DMS79 (cell line): ENCODE measurements around the gene CHST12.
"Not testable (repeated sequence)": the region's sequence is repeated elsewhere in the genome, so short reads cannot be mapped to it uniquely, and the experiment has no call there.

Source experiments
- DNase-seq: peaks from one replicate; lab custom pipeline; 2025; lab: John Stamatoyannopoulos, UW

CHST12 gene

DNA sequence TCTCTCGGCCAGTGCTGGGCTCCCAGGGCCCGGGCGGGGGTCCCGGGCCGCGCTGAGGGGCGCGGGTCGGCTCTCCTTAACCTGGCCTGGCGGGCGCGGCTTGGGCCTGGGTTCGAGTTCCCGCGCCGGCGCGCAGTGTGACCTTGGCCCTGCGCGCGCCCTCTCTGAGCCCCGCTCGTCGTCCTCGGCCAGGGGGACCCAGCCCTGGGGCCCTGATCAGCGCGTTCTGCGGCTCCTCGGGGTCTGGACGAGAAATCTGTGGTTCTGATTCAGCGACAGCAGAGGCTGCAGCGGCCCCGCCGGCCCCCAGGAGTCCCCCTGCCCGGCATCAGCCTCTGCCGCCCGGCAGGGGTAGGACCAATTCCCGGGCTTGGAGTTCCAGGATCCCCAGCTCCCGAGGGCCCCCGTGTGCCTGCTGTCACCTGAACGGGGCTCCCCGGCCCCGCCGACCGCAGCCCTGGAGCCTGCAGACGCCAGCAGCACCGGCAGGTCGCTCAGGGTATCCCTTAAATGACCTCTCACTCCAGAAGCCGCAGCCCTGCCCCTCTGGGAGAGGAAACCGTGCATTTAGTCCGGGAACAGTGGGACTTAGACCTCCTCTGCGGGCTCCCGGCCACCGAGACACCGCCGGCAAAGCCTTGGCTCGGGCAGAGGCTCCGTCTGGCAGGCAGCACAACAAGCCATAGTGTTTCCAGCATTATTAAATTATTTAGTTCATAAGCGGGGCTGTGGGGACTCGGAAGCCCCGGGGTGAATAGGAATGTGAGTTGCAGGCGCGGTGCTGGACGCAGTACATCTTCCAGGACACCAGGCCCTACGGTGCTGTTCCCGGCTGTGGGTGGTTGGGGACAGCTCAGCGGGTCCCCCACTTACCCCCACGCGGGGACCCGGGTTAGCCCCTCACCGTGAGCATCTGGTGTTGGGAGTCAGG lies 572 bp downstream of the CHST12 start:
- DNase-seq = no peak

DNA sequence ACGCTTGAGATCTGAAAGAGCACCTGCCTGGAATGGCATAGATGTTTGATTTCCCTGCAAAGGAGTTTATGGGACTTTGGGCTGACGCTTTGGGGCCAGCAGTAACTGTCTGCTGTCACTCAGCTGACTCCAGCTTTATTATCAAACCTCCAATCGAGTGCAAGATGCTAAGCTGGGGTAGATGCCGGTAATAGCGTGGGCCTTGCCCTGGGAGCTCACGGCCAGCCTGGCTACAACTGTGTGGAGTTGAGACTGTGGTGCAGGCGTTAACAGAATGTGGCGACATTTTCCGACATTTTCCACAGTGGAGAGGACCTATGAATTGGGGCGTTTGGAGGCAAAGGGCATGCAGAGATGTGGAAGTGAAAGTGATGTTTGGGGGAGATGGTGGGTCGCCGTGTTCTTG lies 1.3 kb downstream of the CHST12 start:
- no peak for DNase-seq

DNA sequence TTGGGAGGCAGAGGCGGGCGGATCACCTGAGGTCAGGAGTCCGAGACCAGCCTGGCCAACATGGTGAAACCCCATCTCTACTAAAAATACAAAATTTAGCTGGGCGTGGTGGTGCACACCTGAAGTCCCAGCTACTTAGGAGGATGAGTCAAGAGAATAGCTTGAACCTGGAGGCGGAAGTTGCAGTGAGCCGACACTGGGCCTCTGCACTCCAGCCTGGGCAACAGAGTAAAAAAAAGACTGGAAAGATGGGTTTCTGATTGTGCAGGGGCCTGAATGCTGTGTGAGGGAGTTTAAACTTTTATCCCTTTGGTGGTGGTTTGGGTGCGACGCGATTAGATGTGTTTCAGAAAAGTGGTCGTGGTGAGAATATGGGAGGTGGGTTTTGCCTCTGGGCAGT lies 1.8 kb downstream of the CHST12 start:
- no peak for DNase-seq

DNA sequence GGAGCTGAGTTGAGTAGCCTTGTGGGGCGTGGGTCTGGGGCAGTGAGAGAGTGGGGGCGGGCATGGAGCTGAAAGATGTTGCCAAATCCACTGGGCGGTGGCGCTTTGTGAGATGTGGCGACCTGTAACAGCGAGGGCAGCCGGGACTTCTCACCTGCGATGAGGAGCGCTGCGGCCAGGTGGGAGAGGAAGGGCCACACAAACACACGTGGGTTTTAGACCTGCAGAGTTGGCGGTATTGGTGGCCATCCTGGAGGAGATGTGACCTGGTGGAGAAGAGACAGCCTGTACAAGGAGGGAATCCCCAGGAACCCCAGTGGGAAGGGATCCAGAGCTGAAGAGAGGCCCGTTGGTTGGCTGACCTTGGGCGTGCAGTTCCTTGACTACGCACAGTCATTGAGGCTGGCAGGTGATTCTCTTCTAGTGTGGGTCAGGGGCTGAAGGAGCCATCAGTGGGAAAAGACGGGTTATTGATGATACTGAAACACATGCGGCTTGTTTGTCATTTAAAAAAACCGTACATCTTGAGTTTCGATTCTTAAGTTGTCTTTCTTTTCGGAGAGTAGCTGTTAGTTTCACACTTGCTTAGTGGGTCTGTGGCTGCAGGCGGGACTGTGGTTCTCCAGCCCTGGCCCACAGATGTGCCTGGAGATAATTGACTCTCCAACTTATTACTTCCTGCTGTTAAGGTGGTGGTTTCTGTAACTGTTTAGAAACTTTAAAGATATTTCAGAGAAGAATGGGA lies 2.4 kb downstream of the CHST12 start:
- DNase-seq = no peak

DNA sequence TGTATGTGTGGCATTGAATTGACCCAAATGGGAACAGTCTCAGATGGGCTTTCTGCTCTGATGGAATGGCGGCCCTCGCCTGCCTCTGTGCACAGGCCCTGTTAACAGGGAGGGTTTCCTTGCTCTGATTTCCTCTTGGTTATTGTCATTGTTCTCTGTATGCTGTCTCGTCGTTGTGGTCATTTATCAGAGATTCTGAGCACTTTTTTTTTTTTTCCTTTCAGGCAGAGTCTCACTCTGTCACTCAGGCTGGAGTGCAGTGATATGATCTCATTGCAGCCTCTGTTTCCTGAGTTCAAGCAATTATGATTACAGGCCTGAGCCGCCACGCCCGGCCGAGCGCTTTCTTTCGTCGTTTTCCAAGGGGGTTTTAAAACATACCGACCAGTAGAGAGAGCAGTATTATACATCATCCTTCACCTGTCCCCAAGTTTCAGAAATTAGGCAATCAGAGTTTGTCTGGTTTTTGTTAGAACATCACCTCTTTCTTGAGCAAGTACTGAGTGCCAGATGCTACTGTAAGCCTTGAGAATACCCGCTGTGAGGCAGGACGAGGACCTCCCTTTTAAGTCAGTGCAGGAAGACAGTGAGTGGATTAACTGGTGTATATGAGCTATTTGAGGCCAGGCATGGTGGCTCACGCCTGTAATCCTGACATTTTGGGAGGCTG lies 6.5 kb downstream of the CHST12 start:
- DNase-seq = no peak

DNA sequence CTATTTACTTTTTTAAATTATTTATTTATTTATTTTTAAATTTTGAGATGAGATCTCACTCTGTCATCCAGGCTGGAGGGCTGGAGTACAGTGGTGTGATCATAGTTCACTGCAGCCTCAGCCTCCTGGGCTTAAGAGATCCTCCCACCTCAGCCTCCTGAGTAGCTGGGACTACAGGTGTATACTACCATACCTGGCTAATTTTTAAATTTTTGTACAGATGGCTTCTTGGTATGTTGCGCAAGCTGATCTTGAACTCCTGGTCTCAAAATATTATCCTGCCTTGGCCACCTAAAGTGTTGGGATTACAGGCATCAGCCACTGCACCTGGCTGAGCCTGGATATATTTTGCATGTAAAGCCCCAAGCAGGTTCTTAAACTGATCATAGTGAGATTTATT lies 7.6 kb downstream of the CHST12 start:
- DNase-seq = no peak

DNA sequence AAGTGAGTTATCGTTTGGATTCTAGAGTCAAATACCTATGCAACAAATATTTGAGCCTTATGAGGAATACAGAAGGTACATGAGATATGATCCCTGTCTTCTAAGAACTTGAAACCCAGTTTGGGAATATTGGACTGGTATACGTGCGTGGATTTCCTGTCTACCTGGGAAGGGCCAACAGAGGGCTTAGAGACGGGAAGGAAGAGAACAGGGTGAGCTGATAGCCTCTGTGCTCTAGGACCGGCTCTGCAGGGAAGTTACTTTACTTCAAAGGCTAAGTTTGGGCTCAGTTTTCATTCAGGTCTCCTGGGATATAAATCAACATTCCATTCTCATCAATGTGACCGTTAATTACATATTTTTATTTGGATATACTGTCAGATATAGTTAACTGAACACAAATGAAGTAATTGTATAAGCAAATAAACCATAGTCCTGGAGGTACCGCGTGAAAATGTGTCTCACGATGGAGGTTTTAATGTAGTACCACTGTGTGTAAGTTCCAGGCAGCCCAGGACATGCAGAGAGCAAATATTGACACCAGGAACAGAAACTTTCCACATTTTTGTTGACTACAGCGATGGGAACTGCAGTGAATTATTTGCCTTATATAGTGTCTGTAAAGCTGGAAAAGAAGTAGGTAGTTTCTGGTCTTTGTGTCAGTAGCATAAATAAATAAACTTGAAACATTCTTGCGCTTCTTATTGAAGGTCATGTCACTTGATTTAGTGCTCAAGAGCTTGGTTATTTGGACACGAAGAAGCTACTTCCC lies 8.6 kb downstream of the CHST12 start:
- no peak for DNase-seq

DNA sequence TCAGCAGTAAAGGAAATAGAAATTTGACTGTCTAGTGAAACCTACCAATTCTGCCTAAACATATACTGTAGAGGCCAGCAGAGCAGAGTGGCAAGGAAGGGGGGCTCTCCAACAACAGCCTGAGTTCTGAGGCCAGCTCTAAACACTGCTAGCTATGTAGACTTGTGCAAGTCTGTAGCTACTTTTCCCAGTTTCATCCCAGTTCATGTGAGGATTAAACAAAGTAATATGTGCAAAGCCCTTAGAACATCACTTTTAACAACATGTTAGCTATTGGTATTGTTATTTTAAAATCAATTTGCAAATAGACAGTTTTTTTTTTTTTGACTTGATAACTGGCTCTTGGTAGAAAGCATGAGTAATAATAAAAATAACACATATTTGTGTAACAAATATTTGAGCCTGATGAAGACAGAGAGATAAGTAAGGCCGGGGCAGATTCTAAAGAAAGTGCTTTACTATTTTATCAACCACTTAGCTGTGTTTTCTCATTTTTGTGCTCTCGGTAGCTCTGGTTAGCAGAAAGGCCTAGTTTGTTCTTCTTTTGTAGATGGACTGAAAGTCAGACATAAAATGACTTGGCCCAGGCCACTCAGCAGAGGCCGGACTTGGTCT lies 9.3 kb downstream of the CHST12 start:
- no peak for DNase-seq

DNA sequence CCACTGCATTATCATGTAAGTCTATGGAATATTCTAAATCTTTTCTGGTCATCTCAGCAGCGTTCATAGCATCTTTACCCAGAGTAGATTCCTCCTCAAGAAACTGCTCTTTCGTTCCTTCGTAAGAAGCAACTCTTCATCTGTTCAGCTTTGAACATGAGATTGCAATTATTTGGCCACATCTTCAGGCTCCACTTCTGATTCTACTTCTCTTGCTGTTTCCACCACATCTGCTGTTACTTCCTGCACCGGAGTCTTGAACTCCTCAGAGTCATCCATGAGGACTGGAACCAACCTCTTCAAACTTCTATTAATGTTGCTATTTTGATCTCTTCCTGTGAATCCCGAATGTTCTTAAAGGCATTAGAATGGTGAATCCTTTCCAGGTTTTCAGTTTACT lies 12.7 kb downstream of the CHST12 start:
- no peak for DNase-seq

DNA sequence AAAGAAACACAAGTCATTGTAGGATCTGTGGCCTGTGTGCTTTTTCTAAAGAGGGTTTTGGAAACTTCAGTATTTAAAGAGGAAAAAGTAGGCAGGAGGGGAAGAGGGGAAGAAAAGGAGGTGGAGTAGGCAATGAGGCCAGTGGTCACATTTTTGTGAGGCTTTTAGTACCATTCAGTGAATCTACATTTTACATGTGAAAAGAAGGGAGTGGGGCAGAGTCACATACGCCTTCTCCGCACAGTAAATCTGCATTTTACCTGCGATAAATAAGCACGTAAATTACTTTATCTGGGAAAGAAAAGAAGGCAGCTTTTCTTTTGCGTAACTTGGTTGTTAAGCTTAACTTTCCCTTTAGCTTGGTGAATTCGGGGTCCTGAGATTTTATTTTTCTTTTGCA lies 13.2 kb downstream of the CHST12 start:
- no peak for DNase-seq

DNA sequence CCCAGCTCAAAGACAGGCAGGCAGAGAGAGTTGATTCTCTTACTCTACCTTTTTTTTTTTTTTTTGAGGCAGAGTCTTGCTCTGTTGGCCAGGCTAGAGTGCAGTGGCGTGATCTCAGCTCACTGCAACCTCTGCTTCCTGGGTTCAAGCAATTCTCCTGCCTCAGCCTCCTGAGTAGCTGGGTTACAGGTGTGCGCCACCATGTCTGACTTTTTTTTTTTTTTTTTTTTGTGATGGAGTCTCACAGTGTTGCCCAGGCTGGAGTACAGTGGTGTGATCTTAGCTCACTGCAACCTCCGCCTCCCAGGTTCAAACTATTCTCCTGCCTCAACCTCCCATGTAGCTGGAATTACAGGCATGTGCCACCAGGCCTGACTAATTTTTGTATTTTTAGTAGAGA lies 13.8 kb downstream of the CHST12 start:
- DNase-seq = not testable (repeated sequence)

DNA sequence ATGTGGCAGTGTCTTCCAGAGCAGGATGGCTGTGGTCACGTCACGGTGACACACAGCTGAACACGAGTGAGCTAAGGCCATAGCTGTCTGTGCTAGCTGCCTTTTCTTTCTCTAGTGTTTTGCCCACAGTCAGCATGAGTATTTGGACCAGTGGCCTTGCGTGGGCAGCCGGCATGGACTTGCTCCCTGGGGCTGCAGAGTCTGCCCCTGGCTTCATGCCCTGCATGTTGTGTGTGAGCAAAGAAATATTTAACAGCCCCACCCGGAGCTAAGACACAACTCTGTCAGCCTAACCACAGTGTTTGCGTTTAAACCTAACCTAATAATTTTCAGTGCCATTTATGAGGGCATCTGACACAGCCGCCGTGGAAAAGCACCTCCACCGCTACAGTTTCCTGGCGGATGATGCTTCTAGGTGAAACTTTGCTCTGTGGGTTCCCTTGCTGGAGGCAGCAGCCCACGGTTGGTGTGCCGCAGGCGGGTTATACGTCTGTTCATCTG lies 14.6 kb downstream of the CHST12 start:
- DNase-seq = no peak

DNA sequence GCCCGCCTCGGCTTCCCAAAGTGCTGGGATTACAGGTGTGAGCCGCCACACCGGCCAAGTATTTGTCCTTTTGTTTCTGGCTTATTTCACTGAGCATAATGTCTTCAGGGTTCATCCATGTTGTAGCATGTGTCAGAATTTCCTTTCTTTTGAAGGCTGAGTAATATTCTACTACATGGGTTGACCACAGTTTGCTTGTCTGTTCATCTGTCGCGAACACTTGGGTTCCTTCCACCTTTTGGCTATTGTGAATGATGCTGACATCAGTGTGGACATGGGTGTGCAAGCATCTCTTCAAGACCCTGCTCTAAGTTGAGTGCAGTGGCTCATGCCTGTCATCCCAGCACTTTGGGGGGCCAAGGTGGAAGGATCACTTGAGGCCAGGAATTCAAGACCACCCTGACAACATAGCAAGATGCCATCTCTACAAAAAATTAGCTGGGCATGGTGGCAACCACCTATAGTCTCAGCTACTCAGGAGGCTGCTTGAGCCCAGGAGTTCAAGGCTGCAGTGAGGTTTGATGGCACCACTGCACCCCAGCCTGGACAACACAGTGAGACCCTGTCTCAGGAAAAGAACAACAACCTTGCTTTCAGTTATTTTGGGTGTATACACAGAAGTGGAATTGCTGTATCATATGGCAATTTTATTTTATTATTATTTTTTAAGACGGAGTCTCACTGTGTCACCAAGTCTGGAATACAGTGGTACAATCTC lies 17.0 kb downstream of the CHST12 start:
- no peak for DNase-seq

DNA sequence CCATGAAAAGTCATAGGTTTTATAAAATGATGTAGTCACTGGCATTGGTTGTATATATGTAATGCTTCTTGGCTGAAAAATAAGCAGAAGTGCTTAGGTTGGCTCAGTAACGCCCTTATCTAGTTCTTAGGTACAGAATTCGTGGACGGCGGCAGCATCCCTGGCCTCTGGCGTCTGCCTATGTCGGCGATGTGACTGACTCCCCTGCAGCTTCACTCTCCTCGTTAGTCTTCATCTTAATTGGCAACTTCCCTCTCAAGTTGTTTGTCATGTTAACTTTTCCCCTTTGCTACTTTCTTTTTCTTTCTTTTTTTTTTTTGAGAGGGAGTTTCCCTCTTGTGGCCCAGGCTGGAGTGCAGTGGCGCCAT lies 18.5 kb downstream of the CHST12 start:
- no peak for DNase-seq

DNA sequence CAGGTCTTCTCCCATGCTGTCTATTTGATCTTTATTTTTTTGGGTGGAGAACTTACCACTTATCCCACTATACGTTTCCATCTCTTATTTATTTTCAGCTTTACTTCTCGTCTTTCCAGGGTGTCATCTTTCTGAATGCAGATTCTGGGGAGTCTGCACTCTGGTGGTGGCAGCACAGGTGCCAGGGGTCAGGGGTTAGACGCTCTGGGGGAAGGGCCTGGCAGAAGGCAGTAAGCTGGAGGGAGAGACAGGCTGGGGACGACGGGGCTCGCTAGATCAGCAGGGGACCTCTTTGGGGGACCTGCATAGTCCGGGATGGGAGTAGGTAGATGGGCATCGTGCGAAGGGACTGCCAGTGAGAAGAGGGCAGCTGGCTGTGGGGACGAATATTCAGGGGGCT lies 22.3 kb downstream of the CHST12 start:
- DNase-seq = no peak

DNA sequence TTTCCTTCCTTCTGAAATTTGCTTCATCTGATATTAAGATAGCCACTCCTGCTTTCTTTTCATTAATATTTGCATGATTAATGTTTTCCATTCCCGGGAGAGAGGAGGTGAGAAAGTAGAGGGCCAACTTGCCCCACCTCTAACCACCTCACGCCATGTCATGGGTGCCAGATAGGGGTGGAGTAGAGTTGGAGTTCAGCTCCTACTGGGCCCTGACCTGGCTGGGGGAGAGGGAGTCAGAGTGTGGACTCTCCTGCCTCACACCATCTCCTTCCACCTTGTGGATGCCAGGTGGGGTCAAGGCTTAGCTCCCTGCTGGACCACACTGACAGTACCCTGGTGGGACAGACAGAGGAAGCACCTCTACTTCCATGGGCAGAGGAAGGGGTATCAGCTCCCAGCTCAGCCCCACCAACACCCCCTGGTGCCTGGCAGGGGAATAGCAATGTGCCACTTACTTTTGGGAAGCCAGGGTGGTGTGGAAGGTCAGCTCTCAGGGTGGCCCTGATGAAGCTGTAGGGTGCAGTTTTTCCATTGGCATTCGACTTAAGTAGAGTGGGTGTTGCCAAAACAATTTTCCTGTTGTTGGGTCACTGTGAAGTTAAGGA lies 28.0 kb downstream of the CHST12 start:
- no peak for DNase-seq

DNA sequence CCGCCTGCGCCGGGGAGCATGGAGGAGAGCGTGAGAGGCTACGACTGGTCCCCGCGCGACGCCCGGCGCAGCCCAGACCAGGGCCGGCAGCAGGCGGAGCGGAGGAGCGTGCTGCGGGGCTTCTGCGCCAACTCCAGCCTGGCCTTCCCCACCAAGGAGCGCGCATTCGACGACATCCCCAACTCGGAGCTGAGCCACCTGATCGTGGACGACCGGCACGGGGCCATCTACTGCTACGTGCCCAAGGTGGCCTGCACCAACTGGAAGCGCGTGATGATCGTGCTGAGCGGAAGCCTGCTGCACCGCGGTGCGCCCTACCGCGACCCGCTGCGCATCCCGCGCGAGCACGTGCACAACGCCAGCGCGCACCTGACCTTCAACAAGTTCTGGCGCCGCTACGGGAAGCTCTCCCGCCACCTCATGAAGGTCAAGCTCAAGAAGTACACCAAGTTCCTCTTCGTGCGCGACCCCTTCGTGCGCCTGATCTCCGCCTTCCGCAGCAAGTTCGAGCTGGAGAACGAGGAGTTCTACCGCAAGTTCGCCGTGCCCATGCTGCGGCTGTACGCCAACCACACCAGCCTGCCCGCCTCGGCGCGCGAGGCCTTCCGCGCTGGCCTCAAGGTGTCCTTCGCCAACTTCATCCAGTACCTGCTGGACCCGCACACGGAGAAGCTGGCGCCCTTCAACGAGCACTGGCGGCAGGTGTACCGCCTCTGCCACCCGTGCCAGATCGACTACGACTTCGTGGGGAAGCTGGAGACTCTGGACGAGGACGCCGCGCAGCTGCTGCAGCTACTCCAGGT lies 29.7 kb downstream of the CHST12 start:
- no peak for DNase-seq

DNA sequence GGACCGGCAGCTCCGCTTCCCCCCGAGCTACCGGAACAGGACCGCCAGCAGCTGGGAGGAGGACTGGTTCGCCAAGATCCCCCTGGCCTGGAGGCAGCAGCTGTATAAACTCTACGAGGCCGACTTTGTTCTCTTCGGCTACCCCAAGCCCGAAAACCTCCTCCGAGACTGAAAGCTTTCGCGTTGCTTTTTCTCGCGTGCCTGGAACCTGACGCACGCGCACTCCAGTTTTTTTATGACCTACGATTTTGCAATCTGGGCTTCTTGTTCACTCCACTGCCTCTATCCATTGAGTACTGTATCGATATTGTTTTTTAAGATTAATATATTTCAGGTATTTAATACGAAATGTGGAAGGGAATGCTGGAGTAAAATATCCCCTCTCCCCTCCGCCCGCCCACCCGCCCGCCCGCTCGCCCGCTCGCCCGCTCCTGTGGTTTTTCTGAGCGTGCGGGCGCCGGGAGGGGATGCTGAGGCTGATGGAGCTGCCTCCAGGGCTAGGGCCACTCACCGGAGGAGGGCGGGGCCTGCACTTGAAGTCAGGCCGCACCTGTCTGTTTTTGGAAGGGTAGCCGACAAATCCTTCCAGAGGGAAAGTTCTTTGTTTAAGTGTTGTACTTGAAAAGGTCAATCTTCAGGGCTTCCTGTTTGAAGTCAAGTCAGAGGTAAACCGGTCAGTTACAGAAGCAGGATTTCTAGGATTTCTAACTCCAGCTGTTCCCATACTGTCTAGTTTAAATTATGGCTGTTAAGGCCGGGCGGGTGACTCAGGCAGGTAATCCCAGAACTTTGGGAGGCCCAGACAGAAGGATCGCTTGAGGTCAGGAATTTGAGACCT lies 30.5 kb downstream of the CHST12 start:
- no peak for DNase-seq

DNA sequence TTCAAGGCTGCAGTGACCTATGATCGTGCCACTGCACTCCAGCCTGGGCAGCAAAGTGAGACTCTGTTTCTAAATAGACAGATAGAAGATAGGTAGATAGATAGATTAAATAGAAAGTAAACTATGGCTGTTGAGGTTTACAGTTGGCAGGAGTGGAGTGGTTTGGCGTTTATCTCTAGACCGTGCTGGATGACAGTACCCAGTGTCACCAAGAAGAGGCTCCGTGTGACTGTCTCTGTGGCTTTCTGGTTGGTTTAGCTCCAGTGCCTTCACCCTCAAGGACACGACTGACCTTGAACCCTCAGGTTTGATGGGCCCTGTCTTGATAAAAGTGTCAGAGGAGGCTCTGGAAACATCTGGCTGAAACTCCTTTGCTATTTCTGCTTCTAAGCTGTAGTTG lies 31.7 kb downstream of the CHST12 start:
- DNase-seq = no peak
